ENCODE data around the gene PRICKLE4.

PRICKLE4 gene

DNA sequence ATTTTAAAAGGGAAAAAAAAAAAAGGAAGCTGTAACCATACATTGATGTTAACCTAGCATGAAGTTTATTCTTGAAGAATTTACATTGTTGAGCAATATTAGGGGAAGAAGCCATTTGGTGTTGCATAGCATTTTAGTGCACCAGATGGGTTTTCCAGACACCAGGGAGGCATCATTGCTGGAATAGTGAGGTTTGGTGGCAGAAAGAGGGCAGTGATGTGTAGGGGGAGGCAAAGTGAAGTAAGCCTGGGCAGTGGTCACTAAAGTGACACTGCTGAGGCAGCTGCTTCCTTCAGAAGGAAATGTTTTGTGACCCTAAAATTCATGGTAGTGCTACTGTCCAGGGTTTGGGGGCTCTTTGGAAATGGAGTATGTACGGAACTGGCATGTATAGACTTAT is 9.5 kb downstream of the PRICKLE4 start:
- no peak overlapping the region for H3K4me3 ChIP-seq (ENCODE audit: low read length)
- TF ChIP-seq, protein P1, sequence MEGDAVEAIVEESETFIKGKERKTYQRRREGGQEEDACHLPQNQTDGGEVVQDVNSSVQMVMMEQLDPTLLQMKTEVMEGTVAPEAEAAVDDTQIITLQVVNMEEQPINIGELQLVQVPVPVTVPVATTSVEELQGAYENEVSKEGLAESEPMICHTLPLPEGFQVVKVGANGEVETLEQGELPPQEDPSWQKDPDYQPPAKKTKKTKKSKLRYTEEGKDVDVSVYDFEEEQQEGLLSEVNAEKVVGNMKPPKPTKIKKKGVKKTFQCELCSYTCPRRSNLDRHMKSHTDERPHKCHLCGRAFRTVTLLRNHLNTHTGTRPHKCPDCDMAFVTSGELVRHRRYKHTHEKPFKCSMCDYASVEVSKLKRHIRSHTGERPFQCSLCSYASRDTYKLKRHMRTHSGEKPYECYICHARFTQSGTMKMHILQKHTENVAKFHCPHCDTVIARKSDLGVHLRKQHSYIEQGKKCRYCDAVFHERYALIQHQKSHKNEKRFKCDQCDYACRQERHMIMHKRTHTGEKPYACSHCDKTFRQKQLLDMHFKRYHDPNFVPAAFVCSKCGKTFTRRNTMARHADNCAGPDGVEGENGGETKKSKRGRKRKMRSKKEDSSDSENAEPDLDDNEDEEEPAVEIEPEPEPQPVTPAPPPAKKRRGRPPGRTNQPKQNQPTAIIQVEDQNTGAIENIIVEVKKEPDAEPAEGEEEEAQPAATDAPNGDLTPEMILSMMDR (conservative IDR thresholded peaks at IDR 0.05; ENCODE audit: low read depth, low read length): no peak
- no peak for DNase-seq (ENCODE audit: low read depth)

DNA sequence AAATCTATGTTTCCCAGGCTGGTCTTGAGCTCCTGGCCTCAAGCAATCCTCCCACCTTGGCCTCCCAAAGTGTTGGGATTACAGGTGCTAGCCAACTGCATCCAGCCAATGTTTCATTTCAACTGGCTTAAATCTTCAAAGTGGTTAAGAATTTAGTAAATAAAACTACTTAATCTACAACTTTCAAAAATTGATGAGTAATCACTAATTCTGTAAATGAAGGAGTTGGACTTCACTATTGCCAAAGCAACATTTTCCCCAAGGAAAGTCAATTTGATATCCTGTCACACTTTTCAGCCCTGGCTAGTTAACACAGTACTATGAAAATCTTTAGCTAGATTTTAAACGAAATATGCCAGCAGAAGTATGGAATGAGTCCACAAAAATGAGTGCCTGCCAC is 10.7 kb downstream of the PRICKLE4 start:
- no peak for DNase-seq (ENCODE audit: low read depth)
- TF ChIP-seq, protein P1 (conservative IDR thresholded peaks at IDR 0.05; ENCODE audit: low read depth, low read length): no peak
- H3K4me3 ChIP-seq (ENCODE audit: low read length): no peak overlapping the region

DNA sequence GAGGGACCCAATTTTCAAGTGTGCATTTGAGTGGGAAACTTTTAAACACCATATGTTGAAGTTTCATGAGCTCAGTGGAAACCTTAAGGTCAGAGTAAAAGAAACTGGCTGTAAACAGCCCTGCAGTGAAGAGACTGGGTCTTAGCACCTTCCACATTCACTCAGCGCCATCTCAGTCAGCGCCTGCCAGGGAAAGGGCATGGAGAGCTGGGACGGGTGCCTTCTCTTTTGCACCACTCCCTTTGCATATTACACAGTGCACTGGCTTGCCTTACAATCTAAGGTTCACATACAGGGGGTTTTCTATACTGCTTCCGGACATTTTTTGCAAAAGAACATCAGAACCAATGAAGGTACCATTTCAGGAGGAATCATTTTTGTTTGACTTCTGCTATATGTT is 11.4 kb downstream of the PRICKLE4 start:
- no peak for DNase-seq (ENCODE audit: low read depth)

DNA sequence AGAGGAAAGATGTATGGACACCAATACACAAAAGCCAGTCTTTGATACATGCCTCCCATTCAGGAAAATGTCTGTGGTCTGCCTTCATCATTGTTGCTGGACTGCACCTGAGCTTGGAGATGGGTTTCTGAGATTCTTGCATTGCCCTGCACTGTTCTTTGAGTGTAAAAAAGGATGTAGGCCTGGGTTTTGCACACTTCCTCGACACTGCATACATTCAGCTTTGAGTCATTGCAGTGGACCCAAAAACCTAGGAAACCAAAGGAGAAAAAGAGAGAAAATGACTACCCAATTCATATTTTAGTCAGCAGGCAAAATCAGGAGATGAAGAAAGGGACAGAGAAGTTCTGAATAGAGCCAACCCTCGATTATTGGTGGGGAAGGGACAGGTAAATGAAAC is 15.9 kb downstream of the PRICKLE4 start:
- DNase-seq (ENCODE audit: low read depth): no peak
- TF ChIP-seq, protein P1 (conservative IDR thresholded peaks at IDR 0.05; ENCODE audit: low read depth, low read length): no peak
- no peak overlapping the region for H3K4me3 ChIP-seq (ENCODE audit: low read length)

More for the DNA sequence above, 11.4 kb downstream of the PRICKLE4 start:
- H3K4me3 ChIP-seq (ENCODE audit: low read length): no peak overlapping the region
- TF ChIP-seq, protein P1 (conservative IDR thresholded peaks at IDR 0.05; ENCODE audit: low read depth, low read length): no peak

DNA sequence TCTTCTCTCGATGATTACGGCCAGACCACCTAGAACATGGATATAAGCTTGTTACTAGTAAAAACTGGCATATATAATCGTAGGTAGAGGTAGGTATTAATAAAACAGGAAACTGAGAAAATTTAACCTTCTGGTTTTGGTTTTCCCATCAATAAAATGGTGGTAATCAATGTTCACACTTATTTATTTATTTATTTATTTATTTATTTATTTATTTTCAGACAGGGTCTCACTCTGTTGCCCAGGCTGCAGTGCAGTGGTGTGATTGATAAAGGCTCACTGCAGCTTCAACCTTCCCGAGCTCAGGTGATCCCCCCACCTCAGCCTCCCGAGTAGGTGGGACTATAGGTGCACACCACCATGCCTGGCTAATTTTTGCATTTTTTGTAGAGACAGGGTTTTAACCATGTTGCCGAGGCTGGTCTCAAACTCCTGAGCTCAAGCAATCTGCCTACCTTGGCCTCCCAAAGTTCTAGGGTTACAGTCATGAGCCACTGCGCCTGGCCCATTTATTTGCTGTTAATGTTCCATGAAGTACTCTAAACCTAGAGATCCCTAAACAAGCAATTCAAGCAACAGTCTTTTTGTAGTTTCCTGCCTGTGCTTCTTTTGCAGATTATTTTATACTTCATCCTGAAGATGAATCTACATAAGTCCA is 18.4 kb downstream of the PRICKLE4 start:
- TF ChIP-seq, protein P1 (conservative IDR thresholded peaks at IDR 0.05; ENCODE audit: low read depth, low read length): no peak
- H3K4me3 ChIP-seq (ENCODE audit: low read length): no peak overlapping the region
- no peak for DNase-seq (ENCODE audit: low read depth)

DNA sequence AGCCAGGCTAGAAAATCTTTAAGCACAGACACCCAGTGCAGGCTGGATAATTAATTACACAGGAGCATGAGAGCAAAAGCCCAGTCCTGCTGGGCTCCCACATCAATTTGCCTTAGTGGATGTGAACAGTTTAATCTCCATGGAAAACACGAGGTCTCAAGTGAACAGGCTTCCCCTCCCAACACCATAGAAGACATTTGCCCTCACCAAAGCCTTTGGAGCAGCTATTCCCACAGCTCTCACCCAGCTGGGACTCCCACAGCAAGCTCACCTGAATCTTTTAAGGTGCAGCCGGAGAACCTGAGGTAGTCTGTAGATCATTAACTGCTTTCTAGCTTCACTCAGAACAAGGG is 19.0 kb downstream of the PRICKLE4 start:
- H3K4me3 ChIP-seq (ENCODE audit: low read length): no peak overlapping the region
- TF ChIP-seq, protein P1 (conservative IDR thresholded peaks at IDR 0.05; ENCODE audit: low read depth, low read length): no peak
- no peak for DNase-seq (ENCODE audit: low read depth)

DNA sequence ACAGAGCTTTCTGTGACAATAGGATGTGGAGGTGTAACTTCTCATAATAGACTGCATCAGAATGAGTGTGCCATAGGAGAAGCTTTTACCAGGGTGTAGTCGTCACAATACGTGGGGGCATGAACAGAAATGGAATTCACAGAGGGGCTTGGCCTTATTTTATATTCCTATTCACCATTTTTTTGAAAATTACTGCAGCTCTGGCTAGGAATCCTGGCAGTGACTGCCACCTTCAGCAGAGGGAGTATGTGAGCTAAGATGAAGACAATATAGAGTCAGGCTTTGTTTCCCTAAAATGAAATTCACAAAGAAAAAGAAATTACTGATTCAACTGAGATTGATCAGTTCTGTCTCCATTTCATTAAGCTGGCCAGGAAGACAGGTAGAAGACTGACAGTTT is 20.8 kb downstream of the PRICKLE4 start:
- no peak for DNase-seq (ENCODE audit: low read depth)
- TF ChIP-seq, protein P1 (conservative IDR thresholded peaks at IDR 0.05; ENCODE audit: low read depth, low read length): peak; percentile 75
- H3K4me3 ChIP-seq (ENCODE audit: low read length): no peak overlapping the region
